HG02870 (cell line): ENCODE results near the gene PPP1CC.

Experiments used
- ATAC-seq: cut with Tn5 transposase; IDR thresholded peaks from one replicate; pipeline ENCODE4 v1.9.1; 2021; ENCODE audit warnings: mild to moderate bottlenecking, moderate library complexity; ENCODE audit not compliant: unreplicated experiment

Gene PPP1CC

DNA sequence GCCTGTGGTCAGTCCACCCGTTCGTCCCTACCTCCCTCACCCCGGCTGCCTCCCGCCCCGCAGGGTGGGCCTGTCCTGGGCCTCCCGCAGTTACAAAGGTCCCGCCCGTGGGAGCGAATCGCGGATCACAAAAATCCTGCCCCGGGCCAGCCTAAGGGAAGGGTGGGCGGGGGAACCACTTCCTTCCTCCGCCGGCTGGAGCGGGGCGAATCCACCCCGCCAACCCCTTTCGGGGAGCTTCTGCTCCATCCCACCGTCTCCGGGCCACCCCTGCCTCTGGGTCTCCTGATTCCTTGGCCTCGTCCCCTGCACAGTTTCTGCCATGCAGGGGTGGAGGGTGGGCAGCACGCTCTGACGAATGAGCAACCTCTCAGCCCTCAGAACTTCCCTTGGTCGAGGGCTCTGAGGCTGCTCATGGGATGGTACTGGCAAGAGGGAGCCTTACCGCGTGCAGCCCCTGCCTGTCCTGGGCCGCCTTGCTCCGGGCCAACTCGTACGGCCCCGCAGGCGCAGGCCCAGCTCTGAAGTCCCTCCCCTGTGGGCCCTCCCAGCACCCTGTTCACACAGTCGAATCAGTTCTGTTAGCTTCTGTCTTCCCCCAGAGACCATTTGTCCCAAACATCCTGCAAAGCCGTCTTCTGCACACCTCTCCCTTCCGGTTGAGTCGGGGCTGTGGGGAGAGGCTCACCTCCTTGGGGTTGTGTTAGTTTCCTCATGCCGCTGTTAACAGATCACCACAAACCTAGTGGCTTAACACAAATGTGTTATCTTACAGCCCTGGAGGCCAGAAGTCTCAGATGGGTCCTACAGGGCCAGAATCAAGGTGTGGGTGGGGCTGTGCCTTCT is 53.2 kb downstream of the PPP1CC start:
- peak; percentile 39 for ATAC-seq

- peak; percentile 23 for ATAC-seq
Observed at GRCh38 chr12:110688446-110689280, 54.0 kb downstream of the PPP1CC start, which contains the start of gene HVCN1. Gene HVCN1 (minus strand): TSS chr12:110689115. CDS start chr12:110683245, 5,870 bp downstream.

- no peak for ATAC-seq
Observed at GRCh38 chr12:110687396-110688169, 55.1 kb downstream of the PPP1CC start.

DNA sequence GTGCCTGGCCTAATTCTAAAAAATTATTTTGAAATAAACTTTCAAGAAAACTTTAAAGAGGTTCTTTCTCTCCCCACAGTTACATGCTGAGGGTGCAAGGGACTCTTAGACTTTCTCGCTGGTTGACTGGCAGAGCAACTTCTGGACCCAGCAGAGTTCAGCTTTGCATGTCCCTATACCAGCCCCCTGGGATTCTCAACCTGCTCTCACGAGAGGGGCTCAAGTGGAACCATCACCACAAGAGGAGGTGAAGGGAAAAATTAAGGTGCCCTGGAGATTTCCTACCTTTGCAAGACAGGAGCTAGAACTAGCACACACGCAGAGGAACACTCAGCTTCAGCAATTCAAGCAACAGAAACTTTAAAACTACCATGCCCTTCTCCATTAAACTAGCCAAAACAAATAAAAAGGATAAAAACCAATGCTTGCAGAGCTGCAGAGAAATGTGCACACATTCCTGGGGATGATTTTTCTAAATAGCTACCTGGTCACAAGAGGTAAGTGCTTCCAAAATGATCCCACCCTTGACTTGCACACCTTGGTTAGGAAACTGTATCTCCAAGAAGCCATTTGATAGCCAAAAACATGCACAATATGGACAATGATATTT is 56.3 kb downstream of the PPP1CC start:
- ATAC-seq: no peak

DNA sequence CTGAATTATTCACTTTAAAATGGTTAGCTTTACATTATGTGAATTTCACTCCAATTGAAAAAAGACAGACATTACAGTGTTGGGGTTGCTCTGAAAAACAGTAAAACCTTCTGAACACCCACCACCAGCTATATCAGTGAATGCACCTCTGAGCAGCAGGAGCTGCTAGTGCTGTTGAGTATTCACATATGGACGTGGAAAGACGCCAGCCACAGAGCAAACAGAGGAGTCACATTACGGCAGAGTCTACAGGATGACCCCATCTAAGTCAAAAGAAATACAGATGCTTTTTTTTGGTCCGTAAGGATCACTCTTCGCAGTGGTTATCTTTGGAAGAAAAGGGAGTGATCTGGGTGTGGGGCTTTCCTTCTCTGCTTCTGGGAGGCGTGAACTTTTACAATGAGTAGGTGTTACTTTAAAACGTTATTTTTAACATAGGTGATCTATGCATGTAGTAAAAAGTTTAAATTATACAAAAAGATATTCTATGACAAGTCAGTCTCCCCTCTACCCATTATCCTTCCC is 58.3 kb downstream of the PPP1CC start:
- no peak for ATAC-seq

- no peak for ATAC-seq
Observed at GRCh38 chr12:110683888-110684287, 58.8 kb downstream of the PPP1CC start.

GRCh38 chr12:110680032-110680431 is 62.7 kb downstream of the PPP1CC start:
- ATAC-seq: no peak

DNA sequence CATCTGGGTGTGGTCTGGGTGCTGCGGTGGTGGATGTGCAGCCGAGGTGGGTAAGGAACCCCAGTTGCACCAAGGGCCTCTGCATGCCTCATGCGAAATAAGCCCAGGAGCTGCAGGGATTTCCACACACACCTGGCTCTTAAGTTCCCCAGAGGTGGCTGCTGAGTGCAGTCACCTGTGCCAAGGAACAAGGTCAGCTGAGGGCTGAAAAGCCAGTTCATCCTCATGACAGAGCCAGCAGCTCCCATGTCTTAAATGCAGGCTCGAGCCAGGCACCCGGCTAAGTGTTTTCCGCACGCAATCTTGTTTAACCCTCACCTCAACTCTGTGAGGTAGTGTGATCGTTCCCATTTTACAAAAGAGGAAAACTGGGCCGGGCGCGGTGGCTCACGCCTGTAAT is 63.5 kb downstream of the PPP1CC start:
- no peak for ATAC-seq

- ATAC-seq: no peak
Observed at GRCh38 chr12:110677982-110678381, 64.7 kb downstream of the PPP1CC start.

DNA sequence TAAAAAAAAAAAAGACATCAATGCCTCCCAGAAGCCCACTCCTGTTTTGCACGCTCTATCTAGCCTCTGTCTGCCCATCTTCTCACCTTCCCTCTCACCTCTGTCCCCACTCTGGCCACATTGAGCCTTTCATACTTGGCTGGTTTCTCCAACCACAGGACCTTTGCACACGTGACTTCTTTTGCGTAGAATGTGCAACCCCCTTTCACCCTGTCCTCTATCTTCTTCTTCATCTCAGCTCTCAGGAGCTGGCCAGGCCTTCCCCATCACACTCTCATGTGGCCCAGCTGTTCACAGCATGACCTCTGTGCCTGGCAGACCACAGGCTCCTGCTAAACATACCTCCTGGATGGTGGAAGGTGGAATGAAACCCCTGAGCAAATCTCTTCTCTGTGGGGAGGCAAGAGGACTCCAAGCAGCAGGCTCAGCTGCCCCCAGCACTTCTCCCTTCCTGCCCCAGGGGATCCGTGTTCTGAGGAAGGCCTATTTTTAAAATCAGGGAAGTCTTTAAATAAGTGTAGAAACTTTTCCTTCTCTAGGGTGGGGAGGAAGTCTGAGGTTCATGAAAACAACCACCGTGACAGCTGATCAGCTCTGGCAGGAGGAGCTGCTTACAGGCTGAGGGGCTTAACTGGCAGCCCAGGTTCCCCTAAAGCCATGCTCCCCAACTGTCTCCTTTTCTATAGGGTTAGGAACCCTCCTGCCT is 65.3 kb downstream of the PPP1CC start:
- peak; percentile 70 for ATAC-seq

DNA sequence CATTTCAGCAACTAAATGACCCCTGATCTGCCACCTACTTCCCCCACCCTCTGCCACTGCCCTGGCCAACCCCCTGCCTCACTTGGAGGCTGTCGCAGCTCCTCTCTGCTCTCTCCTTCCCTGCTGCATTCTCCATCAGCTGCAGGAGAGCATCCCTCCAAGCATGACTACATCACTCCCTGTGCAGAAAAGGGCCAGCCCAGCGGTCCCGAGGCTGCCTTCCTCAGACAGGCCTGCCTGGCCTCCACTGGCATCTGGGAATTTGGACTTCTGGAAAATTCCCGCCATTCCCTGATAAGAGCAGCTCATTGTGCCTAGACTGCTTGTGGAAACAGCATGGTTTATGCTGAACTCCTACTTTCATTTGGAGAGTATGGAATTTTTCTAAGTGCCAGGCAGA is 66.5 kb downstream of the PPP1CC start:
- ATAC-seq: no peak

- no peak for ATAC-seq
Observed at GRCh38 chr12:110670161-110670701, 72.5 kb downstream of the PPP1CC start.
